ENCODE measurements around the gene PRKCSH. TPM values are rescaled to one million over a fixed set of nuclear protein-coding genes. Genes with fewer than 3 reads are reported as not detected.

PRKCSH gene
- total and polyA plus RNA-seq, 10 of the 15 experiments (the other 5 are each of a cell fraction or from before 2014, with no cell fraction given) = 1.1 to 280 (median 44.1) TPM

DNA sequence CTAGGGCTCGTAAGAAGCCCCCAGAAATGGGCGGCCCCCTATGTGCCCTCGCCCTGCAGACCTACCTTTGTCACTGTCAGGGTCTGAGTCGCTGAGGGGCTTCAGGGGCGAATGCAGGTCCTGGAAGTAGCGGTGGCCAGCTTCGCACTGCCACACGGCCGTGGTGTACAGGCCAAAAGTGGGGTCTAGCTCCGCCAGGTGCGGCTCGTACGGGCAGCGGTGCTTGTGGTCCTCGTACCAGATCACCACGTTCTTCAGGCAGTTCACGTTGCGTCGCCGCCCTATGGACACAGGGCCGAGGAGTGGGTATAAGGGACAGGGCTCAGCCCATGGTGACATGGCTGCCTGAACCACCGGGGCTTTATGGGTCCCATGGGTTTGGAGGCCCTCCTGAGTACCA, 60.5 kb downstream of the PRKCSH start (continued):
- no peak for TF ChIP-seq CHD4 (IDR thresholded peaks at IDR 0.05)
- TF ChIP-seq, protein P1, sequence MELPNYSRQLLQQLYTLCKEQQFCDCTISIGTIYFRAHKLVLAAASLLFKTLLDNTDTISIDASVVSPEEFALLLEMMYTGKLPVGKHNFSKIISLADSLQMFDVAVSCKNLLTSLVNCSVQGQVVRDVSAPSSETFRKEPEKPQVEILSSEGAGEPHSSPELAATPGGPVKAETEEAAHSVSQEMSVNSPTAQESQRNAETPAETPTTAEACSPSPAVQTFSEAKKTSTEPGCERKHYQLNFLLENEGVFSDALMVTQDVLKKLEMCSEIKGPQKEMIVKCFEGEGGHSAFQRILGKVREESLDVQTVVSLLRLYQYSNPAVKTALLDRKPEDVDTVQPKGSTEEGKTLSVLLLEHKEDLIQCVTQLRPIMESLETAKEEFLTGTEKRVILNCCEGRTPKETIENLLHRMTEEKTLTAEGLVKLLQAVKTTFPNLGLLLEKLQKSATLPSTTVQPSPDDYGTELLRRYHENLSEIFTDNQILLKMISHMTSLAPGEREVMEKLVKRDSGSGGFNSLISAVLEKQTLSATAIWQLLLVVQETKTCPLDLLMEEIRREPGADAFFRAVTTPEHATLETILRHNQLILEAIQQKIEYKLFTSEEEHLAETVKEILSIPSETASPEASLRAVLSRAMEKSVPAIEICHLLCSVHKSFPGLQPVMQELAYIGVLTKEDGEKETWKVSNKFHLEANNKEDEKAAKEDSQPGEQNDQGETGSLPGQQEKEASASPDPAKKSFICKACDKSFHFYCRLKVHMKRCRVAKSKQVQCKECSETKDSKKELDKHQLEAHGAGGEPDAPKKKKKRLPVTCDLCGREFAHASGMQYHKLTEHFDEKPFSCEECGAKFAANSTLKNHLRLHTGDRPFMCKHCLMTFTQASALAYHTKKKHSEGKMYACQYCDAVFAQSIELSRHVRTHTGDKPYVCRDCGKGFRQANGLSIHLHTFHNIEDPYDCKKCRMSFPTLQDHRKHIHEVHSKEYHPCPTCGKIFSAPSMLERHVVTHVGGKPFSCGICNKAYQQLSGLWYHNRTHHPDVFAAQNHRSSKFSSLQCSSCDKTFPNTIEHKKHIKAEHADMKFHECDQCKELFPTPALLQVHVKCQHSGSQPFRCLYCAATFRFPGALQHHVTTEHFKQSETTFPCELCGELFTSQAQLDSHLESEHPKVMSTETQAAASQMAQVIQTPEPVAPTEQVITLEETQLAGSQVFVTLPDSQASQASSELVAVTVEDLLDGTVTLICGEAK (IDR thresholded peaks at IDR 0.05; ENCODE audit: borderline replicate concordance) = no peak

DNA sequence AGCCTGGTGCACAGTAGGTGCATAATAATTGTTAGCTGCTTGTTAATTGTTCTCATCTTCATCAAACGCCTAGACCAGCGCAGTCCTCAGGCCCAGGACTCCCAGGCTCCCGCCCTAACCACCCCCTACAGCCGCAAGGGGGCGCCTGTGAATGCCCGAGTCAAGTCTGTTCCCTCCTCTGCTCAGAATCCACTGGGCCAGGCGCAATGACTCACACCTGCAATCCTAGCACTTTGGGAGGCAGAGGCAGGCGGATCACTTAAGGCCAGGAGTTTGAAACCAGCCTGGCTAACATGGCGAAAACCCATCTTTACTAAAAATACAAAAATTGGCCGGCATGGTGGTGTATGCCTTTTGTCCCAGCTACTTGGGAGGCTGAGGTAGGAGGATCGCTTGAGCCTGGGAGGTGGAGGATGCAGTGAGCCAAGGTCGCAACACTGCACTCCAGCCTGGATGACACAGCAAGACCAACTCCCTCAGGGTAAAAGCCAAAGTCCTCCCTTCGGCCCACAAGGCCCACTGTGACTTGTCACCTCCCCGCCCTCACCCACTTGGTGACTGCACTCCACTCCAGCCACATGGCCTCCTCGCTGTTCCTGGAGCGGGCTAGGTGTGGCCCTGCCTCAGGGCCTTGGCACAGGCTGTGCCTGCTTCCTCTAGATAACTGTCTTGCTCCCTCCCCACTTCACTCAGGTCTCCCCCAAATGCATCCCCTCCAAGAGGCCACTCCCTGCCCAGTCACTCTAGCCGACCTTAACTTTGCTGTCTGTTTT, 61.1 kb downstream of the PRKCSH start:
- Histone ChIP-seq H2AFZ (ENCODE audit: control insufficient read depth, low read depth, low read length) (no peak overlapping the region), H3K27me3 (replicated peaks in 1 of 2; ENCODE audit: control insufficient read depth in 2 of 2, insufficient read depth in 2 of 2, low read length in 1 of 2) (no peaks in the 10 kb centered on the region), H4K20me1 (ENCODE audit: control insufficient read depth, insufficient read depth) (no peaks in the 10 kb centered on the region), H3K4me1 (ENCODE audit: control insufficient read depth, insufficient read depth, low read length) (no peaks in the 10 kb centered on the region), H3K79me2 (ENCODE audit: control insufficient read depth, insufficient read depth, low read length) (no peaks in the 10 kb centered on the region), H3K9me3 (replicated peaks; ENCODE audit: control insufficient read depth, insufficient read depth, low read length) (no peaks in the 10 kb centered on the region), H3K9ac (ENCODE audit: control insufficient read depth, insufficient read depth, low read length) (no peak overlapping the region), H3K4me3 (no peak overlapping the region), H3K4me2 (ENCODE audit: control insufficient read depth, insufficient read depth) (no peak overlapping the region), H3K36me3 (ENCODE audit: control insufficient read depth in 2 of 2, insufficient read depth in 2 of 2, low read length in 1 of 2) (peaks cover 3 to 6% of the 10 kb centered on the region in 2 experiments; a peak in 3 of 4 replicates), H3K27ac (ENCODE audit: control insufficient read depth, insufficient read depth) (no peak overlapping the region)
- peak; percentile 97 for ATAC-seq
- ChIA-PET POLR2A (interaction anchor here (0.6 kb wide), 2 partner anchors 100 to 169 kb away, joined by 4 to 10 read pairs; no protein-coding TSS in a partner anchor), RAD21 (ENCODE audit: unreplicated experiment) (no interaction called here), SMC1A (ENCODE audit: uncharacterized antibody, unreplicated experiment) (interaction anchor here (1.2 to 2.1 kb wide), 2 partner anchors 90 to 92 kb away, joined by 4 to 7 read pairs; no protein-coding TSS in a partner anchor), CTCF (interaction anchor here (0.5 to 3.0 kb wide), 8 partner anchors 9 to 96 kb away, joined by 3 to 12 read pairs (median 4); no protein-coding TSS in a partner anchor)
- 58% methylated on average over 17 of the region's 17 CpGs for WGBS (ENCODE audit: insufficient coverage, insufficient replicate concordance, low lambda C conversion rate, missing lambda C conversion rate)
- DNase-seq (ENCODE audit: low read depth, low spot score) = no peak
- peak; percentile 41 for FAIRE-seq
- no TSS peak for BruUV-seq (replicated peaks)
- intact Hi-C loops (cut with micrococcal nuclease; ENCODE audit: unreplicated experiment) = loop anchor here (1.0 kb wide), 1 partner anchor 91 kb away; no protein-coding TSS in a partner anchor
- in situ Hi-C loops (cut with MboI) = loop anchor here (5.0 kb wide), 1 partner anchor 91 kb away; no protein-coding TSS in a partner anchor
- TF ChIP-seq ATF7 (IDR thresholded peaks at IDR 0.05; ENCODE audit: low read depth) (no peak), SMC3 (IDR thresholded peaks at IDR 0.05; ENCODE audit: borderline replicate concordance, low read length) (peak; percentile 59; the same call in 1 of the 2 replicates), YY1 (IDR thresholded peaks at IDR 0.05; ENCODE audit: low read depth, low read length) (0 out of 2 replicates have a peak, but pooled peaks have one; percentile 45), SMAD5 (IDR thresholded peaks at IDR 0.05; ENCODE audit: low read depth) (no peak), LARP7 (IDR thresholded peaks at IDR 0.05) (0 out of 2 replicates have a peak, but pooled peaks have one; percentile 19), RAD21 (IDR thresholded peaks at IDR 0.05; ENCODE audit: insufficient read depth, low read depth, low read length) (peak; percentile 53)
- TF ChIP-seq, protein P2, sequence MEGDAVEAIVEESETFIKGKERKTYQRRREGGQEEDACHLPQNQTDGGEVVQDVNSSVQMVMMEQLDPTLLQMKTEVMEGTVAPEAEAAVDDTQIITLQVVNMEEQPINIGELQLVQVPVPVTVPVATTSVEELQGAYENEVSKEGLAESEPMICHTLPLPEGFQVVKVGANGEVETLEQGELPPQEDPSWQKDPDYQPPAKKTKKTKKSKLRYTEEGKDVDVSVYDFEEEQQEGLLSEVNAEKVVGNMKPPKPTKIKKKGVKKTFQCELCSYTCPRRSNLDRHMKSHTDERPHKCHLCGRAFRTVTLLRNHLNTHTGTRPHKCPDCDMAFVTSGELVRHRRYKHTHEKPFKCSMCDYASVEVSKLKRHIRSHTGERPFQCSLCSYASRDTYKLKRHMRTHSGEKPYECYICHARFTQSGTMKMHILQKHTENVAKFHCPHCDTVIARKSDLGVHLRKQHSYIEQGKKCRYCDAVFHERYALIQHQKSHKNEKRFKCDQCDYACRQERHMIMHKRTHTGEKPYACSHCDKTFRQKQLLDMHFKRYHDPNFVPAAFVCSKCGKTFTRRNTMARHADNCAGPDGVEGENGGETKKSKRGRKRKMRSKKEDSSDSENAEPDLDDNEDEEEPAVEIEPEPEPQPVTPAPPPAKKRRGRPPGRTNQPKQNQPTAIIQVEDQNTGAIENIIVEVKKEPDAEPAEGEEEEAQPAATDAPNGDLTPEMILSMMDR (IDR thresholded peaks at IDR 0.05 in 2 of 3, conservative IDR thresholded peaks at IDR 0.05 in 1 of 3; ENCODE audit: control insufficient read depth in 2 of 3, extremely low read depth in 1 of 3, insufficient read depth in 1 of 3, low read depth in 3 of 3, low read length in 3 of 3) = peak; percentile 58 to 77 (median 73)
- TF ChIP-seq, protein P1 (IDR thresholded peaks at IDR 0.05; ENCODE audit: borderline replicate concordance) = no peak

Measured in GM12878 (cell line).